GM19438 (cell line): ENCODE results near the gene TRIO.

Experiments used
- ATAC-seq: cut with Tn5 transposase; IDR thresholded peaks from one replicate; pipeline ENCODE4 v1.9.1; 2021; ENCODE audit warnings: low read depth; ENCODE audit not compliant: unreplicated experiment

TRIO gene

DNA sequence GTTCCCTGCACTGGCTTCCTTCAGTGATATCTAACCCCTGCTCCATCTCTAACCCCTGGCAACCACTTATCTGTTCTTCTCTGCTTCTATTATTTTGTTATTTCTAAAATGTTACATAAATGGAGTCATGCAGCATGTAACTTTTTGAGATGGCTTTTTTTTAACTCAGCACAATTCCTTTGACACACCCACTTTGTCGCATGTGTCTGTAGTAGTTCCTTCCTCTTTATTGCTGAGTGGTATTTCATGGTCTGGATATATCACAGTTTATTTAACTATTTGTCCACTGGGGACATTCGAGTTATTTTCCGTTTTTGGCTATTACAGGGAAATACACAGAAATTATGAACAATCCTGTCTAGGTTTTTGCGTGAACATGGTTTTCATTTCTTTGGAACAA is 200.2 kb downstream of the TRIO start:
- no peak for ATAC-seq

DNA sequence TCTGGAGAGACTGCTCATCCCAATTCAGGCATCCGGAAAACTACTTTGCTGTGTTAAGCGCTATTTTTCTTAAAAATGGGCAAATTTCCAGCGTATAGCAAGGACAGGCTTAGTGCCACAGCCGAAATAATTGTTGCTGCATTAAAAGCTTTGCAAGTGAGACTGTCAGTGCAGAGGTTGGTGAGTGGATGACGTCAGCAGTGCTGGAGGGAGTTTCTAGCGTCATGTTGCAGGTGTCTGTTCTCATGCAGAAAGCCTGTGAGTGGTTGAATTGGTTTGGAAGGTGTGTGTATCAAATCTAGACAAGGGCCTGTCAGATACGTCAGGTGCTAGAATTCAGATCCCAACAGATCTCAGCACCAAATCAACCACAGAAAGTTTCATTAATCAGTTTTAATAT is 204.4 kb downstream of the TRIO start:
- no peak for ATAC-seq

DNA sequence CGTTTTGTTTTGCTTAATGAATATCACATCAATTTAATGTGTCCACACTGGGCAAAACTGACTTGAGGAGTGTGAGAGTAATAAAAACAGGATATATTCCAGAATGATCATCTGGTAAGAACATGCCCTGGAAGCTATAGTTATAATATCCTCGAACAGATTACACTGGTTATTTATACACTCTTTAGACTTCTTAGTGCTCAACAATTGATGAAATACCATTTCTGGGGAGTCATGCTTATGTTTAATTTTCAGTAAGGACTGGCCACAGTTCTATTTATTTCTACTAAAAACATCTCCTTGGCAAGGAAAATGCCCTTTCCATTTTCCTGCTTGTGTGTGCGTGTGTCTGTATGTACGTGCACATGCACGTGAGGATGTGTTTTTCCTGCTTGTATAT is 205.0 kb downstream of the TRIO start:
- ATAC-seq: no peak

DNA sequence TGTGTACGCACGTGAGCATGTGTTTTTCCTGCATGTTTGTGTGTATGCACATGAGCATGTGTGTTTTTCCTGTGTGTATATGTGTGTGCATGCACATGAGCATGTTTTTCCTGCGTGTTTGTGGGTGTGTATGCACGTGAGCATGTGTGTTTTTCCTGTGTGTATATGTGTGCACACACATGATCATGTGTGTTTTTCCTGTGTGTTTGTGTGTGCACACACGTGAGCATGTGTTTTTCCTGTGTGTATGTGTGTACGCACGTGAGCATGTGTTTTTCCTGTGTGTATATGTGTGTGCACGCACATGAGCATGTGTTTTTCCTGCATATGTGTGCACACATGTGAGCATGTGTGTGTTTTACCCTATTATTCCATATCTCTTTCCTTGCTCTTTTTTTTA is 205.9 kb downstream of the TRIO start:
- no peak for ATAC-seq

DNA sequence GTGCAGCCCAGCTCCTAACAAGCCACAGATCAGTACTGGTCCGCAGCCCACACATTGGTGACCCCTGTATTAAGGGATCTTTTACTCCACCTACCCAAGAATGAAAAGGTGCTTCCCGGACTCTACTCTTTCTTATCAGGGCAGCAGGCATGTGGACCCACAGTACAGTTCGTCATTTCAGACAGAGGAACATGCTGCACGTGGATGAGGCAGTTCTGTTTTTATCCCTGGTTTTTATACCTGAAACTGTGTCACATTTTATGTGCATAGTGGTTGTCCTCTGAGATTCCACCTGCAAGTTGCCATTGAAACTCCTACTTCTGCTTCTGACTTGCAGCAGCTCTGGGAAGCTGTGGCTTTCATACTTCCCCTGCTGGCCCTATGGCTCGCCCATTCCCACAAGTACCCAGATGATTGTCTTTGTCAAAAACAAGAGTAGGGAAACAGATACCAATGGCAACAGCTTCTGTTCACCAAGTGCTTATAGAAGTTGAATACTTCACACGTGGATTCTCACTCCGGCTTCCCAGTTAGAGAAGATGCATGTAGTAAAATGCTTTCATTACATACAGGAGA is 208.0 kb downstream of the TRIO start:
- no peak for ATAC-seq

DNA sequence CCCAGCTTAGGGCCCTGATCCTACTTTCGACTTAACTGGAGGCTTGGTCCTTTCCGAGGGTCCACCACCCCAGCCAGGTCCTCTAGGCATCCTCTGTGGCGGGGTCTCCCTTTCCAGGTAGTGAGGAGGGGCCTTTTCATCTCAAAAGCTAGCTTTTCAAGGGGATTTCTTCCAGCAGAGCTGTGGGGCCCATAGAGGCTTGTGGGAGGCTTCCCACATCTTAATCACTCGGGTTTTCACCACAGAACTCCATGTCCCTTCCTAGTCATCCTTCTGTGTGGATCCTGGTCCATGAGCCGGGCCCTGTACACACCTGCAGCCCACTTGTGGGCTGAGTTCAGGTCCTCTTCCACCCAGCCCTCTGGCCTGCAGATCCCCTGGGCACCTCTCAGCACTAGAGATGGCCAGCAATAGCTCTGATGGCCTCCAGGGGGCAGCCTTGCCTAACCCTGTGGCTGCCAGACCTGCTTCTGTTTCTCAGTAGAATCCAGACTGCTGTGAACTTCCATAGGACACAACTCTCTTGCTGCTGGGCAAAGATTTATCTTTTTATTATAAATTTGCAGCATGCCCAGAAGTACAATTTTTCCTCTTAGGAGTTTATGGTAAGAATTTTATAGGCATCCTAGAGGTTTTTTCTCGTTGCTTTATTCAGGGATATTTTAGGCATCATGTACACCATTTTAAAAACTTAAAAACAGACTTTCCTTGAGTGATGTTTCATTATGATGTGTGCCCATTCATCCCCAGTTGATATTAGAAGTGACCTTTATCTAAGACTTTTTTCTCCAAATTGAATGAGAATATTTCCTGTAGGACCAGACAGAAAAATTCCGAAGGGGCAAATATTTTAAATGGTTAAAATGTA is 208.9 kb downstream of the TRIO start:
- ATAC-seq: peak; percentile 88

DNA sequence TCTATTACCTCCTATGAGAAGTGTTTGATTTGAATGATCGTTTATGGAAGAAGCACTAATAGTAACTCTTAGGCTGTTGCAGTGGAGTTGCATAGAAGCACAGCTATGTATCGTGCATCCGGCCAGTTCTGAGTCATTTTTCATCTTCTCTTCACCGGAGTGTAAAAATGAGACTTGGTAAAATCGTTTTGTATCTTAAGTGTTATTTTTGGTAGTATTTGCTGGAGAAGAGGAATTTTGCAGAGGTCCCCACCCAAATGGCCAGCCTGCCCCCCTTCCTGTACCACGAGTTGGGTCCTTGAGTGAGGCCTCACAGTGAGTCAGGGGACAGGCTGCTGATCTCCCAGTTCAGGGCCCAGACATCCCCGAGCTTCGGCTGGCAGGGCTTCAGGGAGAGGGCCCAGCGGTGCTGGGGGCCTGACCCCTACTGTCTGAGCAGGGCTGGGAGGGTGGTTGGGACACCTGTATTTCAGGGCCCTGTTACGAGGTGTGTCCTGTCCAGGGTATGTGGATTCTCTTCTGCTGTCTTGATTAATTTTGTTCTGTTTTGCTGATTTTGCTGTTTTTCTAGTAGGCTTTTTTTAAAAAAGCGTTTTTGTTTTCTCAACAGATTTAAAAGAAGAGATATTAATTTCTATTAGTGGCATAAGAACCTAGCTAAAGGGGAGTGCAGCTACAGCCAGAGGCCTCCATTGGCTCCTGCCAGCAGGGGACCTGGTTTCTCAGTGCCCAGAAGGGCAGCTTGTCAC is 210.8 kb downstream of the TRIO start:
- ATAC-seq: no peak

DNA sequence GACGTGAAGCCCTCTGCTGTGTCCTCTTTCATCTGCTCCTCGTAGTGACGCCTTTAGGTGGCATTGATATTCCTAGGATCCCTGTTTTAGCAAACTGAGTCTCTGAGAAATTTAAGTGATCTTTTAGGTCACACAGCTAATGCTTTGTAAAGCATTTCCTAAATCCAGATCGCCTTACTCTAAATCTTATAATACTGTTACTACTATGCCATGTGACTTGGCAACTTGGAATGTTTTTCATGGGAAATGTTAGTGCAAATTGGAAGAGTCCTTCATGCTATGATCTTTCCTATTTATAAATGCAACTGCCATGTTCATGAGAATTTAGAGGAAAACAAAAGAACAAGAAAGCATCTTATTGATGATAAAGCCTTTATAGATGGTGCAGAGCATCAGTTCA is 212.2 kb downstream of the TRIO start:
- no peak for ATAC-seq

DNA sequence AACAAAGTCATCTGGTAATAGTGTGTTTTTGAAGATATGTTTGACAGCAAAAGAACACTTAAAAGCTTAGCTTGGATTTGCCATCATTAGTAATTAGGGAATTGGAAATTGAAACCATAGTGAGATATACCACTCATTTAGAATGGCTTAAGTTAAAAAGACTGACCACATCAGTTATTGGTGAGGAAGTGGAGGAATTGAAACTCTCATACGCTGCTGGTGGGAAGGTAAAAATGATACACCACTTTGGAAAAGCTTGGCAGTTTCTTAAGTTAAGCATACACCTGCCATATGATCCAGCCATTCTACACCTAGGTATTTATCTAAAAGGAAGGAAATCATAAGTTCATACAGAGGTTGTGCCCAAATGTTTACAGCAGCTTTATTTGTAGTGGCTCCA is 213.2 kb downstream of the TRIO start:
- no peak for ATAC-seq

DNA sequence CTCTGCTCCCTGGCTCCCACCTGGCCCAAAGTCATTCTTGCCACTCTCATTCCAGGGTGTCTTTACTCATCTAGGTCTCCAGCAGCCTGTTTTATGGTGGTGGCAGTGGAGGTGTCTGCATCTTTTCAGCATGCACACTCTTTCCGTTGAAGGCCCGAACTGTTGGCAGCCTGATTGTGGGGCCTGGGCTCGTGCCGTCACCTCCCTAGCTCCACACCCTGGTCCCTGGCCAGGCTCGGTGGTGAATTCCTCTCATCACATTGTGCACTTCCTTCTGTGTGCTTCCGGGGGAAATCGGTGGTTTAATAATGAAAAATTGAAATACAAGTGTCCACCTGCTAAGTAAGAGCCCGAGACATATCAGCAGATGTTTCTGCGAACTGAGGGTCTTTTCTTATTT is 214.3 kb downstream of the TRIO start:
- ATAC-seq: no peak

DNA sequence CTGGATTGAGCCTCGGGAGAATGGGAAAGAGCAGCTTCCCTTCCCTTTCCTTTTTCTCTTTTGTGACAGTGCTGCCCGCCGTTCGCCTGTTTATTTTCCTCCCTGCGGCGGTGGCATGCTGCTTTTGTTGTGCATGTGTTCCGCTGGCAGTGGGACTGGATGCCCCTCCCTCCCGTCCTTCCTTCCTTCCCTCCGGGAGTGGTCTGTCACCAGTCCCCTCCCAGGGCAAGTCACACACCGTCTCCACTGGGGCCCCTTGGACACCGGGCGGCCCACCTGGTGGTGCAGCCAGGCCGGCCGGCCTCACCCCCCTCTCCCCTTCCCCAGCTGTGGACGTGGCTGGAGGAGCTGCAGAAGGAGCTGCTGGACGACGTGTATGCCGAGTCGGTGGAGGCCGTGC is 214.7 kb downstream of the TRIO start:
- ATAC-seq: no peak

DNA sequence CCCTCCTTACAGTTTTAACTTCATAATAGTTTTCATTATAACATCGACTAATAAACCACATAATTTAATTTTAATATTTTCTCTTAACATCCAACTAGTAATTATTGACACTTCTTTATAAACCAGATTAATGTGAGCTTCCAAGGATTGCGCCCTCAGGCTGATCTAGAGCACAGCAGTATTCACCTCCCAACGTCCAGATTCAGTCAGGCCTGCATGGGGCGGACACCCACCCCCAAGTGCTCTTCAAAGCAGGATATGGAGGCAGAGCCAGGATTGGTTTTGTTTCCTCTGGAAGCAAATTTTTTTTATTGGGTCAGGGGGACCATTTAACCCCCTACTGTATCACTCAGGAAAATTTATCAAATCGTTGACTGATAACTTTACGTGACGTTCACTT is 215.4 kb downstream of the TRIO start:
- ATAC-seq: no peak

DNA sequence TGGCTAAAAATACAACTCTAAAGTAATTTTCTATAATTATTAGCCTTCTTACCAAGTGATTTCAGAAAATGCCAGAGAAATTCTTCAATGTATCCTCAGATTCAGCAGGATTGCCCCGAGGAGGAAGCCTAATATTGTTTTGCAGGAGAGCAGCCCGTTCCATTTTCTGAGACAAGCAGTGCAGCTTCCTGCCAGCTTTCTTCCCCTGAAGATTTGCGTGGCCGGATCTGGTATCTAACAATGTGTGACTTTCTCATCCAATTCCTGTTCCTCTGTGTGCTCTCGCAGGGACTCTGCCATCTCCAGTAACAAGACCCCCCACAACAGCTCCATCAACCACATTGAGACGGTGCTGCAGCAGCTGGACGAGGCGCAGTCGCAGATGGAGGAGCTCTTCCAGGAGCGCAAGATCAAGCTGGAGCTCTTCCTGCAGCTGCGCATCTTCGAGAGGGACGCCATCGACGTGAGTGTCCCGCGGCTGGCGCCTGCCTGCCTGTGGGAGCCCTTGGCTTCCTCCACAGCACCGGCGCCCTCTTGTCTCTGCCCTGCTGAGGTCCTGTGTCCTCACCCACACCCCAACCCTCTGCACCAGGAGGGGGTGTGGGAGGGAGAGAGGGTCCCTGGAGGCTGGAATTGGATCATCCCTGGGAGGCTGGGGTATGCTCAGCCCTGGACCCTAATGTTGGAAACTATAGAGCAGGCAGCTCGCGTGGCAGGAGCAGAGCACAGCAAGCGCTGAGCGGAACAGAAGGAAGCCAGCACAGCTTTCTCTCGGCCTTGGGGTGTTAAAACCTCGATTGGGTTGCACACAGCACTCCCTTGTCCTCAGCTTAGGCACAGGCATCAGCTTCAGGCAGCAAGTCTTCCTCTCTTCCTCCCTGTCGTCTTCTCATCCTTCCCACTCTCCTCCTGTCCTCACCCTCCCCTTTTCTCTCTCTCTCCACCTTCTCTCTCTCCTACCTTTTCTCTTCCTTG is 216.2 kb downstream of the TRIO start:
- ATAC-seq: no peak

DNA sequence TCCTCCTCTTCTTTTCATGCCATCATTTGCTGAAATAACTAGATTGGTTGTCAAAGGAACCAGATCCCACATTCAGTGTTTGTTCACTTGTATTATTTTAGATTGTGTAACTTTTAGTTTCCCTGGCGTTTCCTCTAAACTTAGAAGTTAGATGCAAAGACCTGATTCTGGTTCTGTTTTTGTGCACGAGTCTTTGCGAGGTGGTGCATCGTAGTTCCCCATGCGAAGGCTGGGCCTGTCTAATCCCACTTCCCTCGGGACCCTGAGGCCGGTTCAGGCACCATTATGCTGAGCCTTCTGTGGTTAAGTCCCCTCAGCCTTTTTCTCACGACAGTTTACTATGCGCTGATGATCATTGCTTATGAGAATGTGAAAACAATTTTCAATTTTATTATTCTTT is 219.3 kb downstream of the TRIO start:
- no peak for ATAC-seq

DNA sequence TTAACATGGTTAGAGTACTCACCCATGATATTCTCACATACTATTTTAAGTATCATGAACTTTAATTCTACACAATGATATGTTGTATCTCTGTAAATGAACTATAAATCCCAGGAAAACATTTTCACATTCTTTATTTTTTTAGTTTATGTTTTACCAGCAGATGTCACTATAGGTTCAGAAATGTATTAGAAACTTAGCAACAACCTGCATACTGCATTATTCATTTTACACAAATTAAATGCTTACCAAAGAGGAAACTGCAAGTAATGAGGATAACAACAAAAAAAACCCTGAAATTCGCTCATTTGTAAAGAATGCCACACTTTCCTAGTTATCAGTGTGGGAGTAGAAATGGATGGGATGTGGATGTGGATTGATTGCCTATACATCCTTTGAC is 221.0 kb downstream of the TRIO start:
- no peak for ATAC-seq

DNA sequence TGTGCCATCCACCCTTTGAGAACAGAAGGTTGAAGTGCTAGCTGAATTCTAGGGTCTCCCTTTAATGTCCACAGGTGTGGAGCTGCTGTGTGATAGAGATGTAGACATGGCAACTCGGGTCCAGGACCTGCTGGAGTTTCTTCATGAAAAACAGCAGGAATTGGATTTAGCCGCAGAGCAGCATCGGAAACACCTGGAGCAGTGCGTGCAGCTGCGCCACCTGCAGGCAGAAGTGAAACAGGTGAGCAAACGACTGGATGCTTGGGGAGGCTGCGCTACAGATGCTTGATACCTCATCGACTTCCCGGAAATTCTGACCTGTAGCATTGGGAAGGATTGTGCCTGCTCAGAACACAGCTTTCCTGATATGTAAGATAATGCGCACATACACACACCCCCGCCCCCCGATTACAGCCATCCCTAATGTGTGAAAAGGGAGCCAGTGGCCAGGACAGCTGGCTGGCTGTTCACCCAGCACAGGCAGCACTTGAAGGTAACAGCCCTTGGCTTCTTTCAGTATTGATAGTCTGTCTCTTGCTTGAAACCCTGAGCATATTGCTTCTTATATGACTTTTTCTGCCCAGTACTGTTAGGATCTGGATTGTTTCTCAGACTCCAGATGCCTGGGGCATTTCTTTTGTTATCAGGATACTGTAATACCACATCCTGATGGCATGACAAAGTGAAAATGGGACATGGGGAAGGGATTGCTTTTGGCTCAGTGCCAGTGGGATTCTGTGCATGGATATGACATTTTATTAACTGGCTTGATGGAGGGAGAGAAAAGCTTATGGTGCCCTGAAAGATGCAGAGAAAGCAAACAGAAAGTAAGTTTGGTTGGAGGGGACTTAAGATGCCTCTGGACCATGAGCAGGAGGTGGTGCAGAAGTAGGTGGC is 221.7 kb downstream of the TRIO start:
- no peak for ATAC-seq

DNA sequence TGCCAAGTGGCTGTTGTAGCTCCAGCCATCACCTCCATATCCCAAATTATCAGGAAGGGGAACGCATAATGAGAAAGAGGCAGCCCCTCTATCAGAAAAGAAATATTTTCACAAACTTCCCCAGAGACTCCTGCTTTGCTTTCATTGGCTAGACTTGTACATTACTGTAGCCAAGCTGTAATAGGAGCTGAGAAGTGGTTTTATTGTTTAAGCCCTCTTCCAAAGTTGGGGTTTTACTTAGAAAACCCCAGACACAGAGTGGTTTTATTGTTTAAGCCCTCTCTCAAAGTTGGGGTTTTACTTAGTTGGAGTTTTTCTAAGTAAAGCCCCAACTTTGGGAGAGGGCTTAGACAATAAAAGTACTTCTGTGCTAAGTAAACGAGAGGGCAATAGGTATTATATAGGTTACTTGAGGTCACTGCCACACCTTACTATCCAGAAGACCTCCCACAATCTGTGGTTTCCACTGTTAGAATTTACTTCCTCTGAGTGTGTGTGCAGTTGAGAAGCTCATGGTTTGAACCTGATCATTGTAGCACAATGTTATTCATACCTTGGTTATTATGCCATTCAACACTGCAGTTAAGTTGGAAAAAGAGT is 222.8 kb downstream of the TRIO start:
- ATAC-seq: no peak

DNA sequence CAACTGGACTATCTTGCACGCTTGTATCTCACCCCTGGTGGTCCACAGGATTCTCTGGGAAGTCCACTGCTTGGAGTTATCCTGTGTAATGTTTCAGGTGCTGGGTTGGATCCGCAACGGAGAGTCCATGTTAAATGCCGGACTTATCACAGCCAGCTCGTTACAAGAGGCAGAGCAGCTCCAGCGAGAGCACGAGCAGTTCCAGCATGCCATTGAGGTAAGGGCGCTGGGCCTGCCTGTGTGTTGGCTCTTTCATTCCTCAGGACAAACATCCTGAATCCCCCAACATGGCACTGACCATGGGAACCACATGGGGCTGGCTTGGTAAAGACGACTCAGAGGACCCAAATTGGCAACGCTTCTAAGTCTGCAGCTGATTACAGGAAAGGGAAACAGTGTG is 223.6 kb downstream of the TRIO start:
- ATAC-seq: no peak

DNA sequence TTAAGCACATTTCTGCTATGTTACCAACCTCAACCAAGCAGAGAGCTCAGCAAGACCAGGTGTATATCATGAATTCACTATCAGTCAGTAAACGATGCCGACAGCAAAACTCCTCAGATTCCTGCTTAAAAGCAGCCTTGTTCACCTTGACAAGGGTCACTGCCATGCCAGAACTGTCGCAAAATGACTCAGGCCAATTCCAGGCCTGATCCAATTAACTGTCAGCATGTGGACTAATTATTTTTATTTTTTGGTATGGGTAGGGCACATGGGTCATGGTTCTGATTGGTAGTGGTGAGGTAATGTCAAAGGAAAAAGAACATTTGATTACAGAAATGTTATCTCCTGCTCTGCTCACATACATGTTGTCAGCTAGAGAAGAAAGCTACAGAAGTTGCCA is 224.2 kb downstream of the TRIO start:
- no peak for ATAC-seq
